ENCODE results near the gene CFAP97D1.

DNA sequence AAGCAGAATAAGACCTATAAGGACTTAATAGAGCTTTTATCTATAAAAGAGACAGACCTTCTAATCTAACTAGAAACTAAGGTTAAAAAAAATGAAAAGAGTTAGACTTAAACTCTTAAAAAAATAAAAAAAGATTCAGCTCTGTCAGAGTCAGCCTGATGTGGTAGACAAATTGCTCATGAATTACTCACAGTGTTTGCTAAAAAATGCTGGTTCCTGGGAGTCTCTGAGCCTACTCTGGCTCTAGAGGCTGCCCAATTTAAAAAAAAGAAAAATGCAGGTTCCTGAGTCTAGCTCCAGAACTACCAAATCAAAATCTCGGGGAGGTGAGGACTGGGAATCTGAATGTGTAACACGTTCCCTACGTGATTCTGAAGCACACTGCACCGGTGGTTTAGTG lies 39.7 kb upstream of the CFAP97D1 start:
- TF ChIP-seq CTCF (IDR thresholded peaks at IDR 0.05), result no peak
- no peak for TF ChIP-seq POLR2AphosphoS5 (IDR thresholded peaks at IDR 0.05)

All from gastroesophageal sphincter (tissue), 3 donors.